HFF-Myc (cell line): ENCODE results near the gene HILPDA.

Source experiments
- DNase-seq: peaks from one replicate; pipeline ENCODE4 v3.0.0-alpha.2; 2011; ENCODE audit warnings: low read depth; ENCODE audit errors: extremely low read depth
- H3K4me3 ChIP-seq: replicated peaks from 2 replicates; pipeline ENCODE4 v1.5.1; 2011; ENCODE audit warnings: low read depth, mild to moderate bottlenecking, control low read depth, low read length
- CTCF ChIP-seq: IDR thresholded peaks from 2 replicates; pipeline ENCODE4 v1.5.1; 2012; ENCODE audit warnings: mild to moderate bottlenecking, low read depth, low read length, control low read depth; ENCODE audit errors: missing control alignments

HILPDA gene

GRCh38 chr7:128431221-128431620 is 24.5 kb upstream of the HILPDA start:
- H3K4me3 ChIP-seq = no peak overlapping the region
- no peak for DNase-seq
- no peak for TF ChIP-seq CTCF

- DNase-seq = no peak
- TF ChIP-seq CTCF = no peak
These were observed 23.9 kb upstream of the HILPDA start for GRCh38 chr7:128431754-128432153.

GRCh38 chr7:128434413-128435326 is 21.0 kb upstream of the HILPDA start:
- TF ChIP-seq CTCF = no peak
- DNase-seq = no peak
- H3K4me3 ChIP-seq = no peak overlapping the region

More at GRCh38 chr7:128431754-128432153, 23.9 kb upstream of the HILPDA start:
- no peak overlapping the region for H3K4me3 ChIP-seq

GRCh38 chr7:128435327-128435686 is 20.4 kb upstream of the HILPDA start:
- no peak for TF ChIP-seq CTCF
- H3K4me3 ChIP-seq = no peak overlapping the region
- no peak for DNase-seq

GRCh38 chr7:128437426-128438332 is 18.0 kb upstream of the HILPDA start:
- no peak for TF ChIP-seq CTCF
- DNase-seq = no peak
- no peak overlapping the region for H3K4me3 ChIP-seq

- no peak for TF ChIP-seq CTCF
- DNase-seq = no peak
- H3K4me3 ChIP-seq = no peak overlapping the region
These were observed 13.3 kb upstream of the HILPDA start for GRCh38 chr7:128442356-128442755.
